HEK293 (cell line): ENCODE data around the gene BLOC1S1.

Source experiments
- CTCF ChIA-PET: fragments of 350-600 bp; formaldehyde crosslinking; extraction: SDS; loops from one replicate; lab custom pipeline; 2021; ENCODE audit warnings: antibody characterized with exemption; lab: Yijun Ruan, JAX
- POLR2A ChIA-PET: fragments of 300-600 bp; formaldehyde crosslinking; extraction: SDS; loops from one replicate; lab custom pipeline; 2020; ENCODE audit warnings: antibody characterized with exemption, inconsistent platforms; lab: Yijun Ruan, JAX
- H3K27ac ChIP-seq: fragments of 200-500 bp; sonication (Bioruptor generic); 2 replicates; pipeline ENCODE4 v1.5.1; 2014; ENCODE audit warnings: low read depth, low read length, control low read depth, inconsistent platforms; ENCODE audit errors: extremely low read depth
- H3K36me3 ChIP-seq, 2 experiments: fragments of 200-500 bp in 1 of 2; sonication (Bioruptor generic) in 1 of 2; 1 replicate in 1 of 2; 2 replicates in 1 of 2; pipeline ENCODE4 v1.5.1; 2014 to 2017; ENCODE audit warnings: inconsistent platforms in 2 of 2, low read length in 2 of 2; ENCODE audit not compliant: control insufficient read depth in 2 of 2, insufficient read depth in 1 of 2
- H3K4me1 ChIP-seq: fragments of 200-500 bp; sonication (Bioruptor generic); 2 replicates; pipeline ENCODE4 v1.5.1; 2014; ENCODE audit warnings: mild to moderate bottlenecking, low read length, inconsistent platforms; ENCODE audit not compliant: control insufficient read depth, insufficient read depth
- H3K4me3 ChIP-seq: 2 replicates; pipeline ENCODE4 v1.5.1; 2011; ENCODE audit warnings: low read depth, mild to moderate bottlenecking, control low read depth, low read length, moderate library complexity
- H3K9me3 ChIP-seq: fragments of 200-500 bp; sonication (Bioruptor generic); 2 replicates; pipeline ENCODE4 v1.5.1; 2014; ENCODE audit warnings: low read depth, low read length, inconsistent platforms; ENCODE audit not compliant: control insufficient read depth, insufficient read depth
- CTCF ChIP-seq: fragments of 450-650 bp; formaldehyde crosslinking; IDR thresholded peaks from 2 replicates; pipeline ENCODE4 v1.5.1; 2016; ENCODE audit warnings: missing biosample characterization, missing genetic modification characterization
- KLF7 ChIP-seq: fragments of 450-650 bp; formaldehyde crosslinking; IDR thresholded peaks from 2 replicates; pipeline ENCODE4 v1.5.1; 2016; ENCODE audit warnings: missing biosample characterization, missing genetic modification characterization, borderline replicate concordance
- SCRT1 ChIP-seq: fragments of 450-650 bp; formaldehyde crosslinking; IDR thresholded peaks from 2 replicates; pipeline ENCODE4 v1.5.1; 2016; ENCODE audit warnings: missing biosample characterization, missing genetic modification characterization, borderline replicate concordance
- TCF7L2 ChIP-seq: IDR thresholded peaks from 2 replicates; pipeline ENCODE4 v1.6.1; 2011; ENCODE audit warnings: low read depth, mild to moderate bottlenecking, inconsistent platforms, low read length, moderate library complexity, borderline replicate concordance
- ZBTB8A ChIP-seq: fragments of 450-650 bp; formaldehyde crosslinking; IDR thresholded peaks from 2 replicates; pipeline ENCODE4 v1.5.1; 2016; ENCODE audit warnings: missing biosample characterization, missing genetic modification characterization
- ZNF138 ChIP-seq: fragments of 450-650 bp; formaldehyde crosslinking; IDR thresholded peaks from 2 replicates; pipeline ENCODE4 v1.5.1; 2016; ENCODE audit warnings: missing biosample characterization, missing genetic modification characterization, borderline replicate concordance
- ZNF211 ChIP-seq: fragments of 450-650 bp; formaldehyde crosslinking; IDR thresholded peaks from 2 replicates; pipeline ENCODE4 v1.5.1; 2016; ENCODE audit warnings: low read depth, missing biosample characterization, missing genetic modification characterization
- ZNF292 ChIP-seq: fragments of 450-650 bp; formaldehyde crosslinking; IDR thresholded peaks from 2 replicates; pipeline ENCODE4 v1.5.1; 2016; ENCODE audit warnings: low read depth, missing biosample characterization, missing genetic modification characterization, borderline replicate concordance
- ZNF501 ChIP-seq: fragments of 450-650 bp; formaldehyde crosslinking; IDR thresholded peaks from 2 replicates; pipeline ENCODE4 v1.5.1; 2016; ENCODE audit warnings: missing biosample characterization, missing genetic modification characterization
- ZNF549 ChIP-seq: fragments of 450-650 bp; IDR thresholded peaks from 2 replicates; pipeline ENCODE4 v1.5.1; 2018; ENCODE audit warnings: missing biosample characterization, missing genetic modification characterization, mild to moderate bottlenecking, inconsistent platforms, moderate library complexity
- ZNF629 ChIP-seq: fragments of 450-650 bp; formaldehyde crosslinking; IDR thresholded peaks from 2 replicates; pipeline ENCODE4 v1.5.1; 2017; ENCODE audit warnings: missing biosample characterization, missing genetic modification characterization
- ZNF76 ChIP-seq: fragments of 450-650 bp; formaldehyde crosslinking; IDR thresholded peaks from 2 replicates; pipeline ENCODE4; 2016; ENCODE audit warnings: low read depth, missing biosample characterization, missing genetic modification characterization, borderline replicate concordance
- TF ChIP-seq, protein P1 (sequence below): fragments of 450-650 bp; formaldehyde crosslinking; IDR thresholded peaks from 2 replicates; pipeline ENCODE4 v1.5.1; 2017; ENCODE audit warnings: missing biosample characterization, mild to moderate bottlenecking, missing genetic modification characterization, moderate library complexity
- TF ChIP-seq, protein P2 (sequence below): fragments of 450-650 bp; formaldehyde crosslinking; IDR thresholded peaks from 2 replicates; pipeline ENCODE4 v1.5.1; 2016; ENCODE audit warnings: missing biosample characterization, missing genetic modification characterization
- TF ChIP-seq, protein P3 (sequence below): fragments of 450-650 bp; formaldehyde crosslinking; IDR thresholded peaks from 2 replicates; pipeline ENCODE4 v1.5.1; 2016; ENCODE audit warnings: missing biosample characterization, missing genetic modification characterization
- TF ChIP-seq, protein P4 (sequence below): fragments of 450-650 bp; formaldehyde crosslinking; IDR thresholded peaks from 2 replicates; pipeline ENCODE4 v1.5.1; 2016; ENCODE audit warnings: missing biosample characterization, missing genetic modification characterization
- TF ChIP-seq, protein P5 (sequence below): fragments of 450-650 bp; formaldehyde crosslinking; IDR thresholded peaks from 2 replicates; pipeline ENCODE4 v1.5.1; 2016; ENCODE audit warnings: missing biosample characterization, missing genetic modification characterization

The BLOC1S1 gene

DNA sequence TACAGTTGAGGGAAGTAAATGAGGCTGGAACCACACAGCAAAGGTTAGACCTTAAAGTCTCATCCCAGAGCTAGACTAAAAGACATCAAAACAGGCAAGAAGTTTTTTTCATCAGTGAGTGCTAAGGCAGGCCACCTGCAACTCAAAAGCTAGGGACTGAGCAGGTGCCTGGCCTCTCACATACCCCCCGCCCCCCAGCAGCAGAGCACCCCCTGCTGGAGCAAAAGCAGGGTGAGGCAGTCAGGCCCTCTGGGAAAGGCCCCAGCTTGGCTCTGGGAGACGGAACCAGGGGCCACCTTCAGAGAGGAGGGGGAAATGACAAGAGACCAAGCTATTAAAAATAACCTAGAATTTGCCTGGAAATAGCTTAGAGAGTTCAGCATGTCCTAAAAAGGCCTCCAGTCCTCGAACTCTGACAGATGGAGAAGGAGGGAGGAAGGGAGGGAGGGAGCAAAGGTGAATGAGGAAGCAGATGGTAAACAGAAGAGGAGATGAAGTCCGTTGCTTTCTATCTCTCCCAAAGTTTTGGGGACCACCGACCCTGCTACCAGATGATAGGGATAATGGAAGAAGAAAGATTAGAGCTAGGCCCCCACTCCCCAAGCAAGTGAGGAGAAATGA, 10.0 kb upstream of the BLOC1S1 start (continued):
- peak; percentile 44; the same call in 1 of the 2 replicates for TF ChIP-seq ZNF76 (tag by site-specific recombination)
- TF ChIP-seq, protein P1, sequence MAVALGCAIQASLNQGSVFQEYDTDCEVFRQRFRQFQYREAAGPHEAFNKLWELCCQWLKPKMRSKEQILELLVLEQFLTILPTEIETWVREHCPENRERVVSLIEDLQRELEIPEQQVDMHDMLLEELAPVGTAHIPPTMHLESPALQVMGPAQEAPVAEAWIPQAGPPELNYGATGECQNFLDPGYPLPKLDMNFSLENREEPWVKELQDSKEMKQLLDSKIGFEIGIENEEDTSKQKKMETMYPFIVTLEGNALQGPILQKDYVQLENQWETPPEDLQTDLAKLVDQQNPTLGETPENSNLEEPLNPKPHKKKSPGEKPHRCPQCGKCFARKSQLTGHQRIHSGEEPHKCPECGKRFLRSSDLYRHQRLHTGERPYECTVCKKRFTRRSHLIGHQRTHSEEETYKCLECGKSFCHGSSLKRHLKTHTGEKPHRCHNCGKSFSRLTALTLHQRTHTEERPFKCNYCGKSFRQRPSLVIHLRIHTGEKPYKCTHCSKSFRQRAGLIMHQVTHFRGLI (tag by site-specific recombination), result no peak
- peak; percentile 70 for TF ChIP-seq CTCF (tag by site-specific recombination)
- TF ChIP-seq TCF7L2, result no peak
- no peak for TF ChIP-seq ZNF211 (tag by site-specific recombination)
- TF ChIP-seq ZNF549 (tag by site-specific recombination), result no peak
- TF ChIP-seq, protein P2, sequence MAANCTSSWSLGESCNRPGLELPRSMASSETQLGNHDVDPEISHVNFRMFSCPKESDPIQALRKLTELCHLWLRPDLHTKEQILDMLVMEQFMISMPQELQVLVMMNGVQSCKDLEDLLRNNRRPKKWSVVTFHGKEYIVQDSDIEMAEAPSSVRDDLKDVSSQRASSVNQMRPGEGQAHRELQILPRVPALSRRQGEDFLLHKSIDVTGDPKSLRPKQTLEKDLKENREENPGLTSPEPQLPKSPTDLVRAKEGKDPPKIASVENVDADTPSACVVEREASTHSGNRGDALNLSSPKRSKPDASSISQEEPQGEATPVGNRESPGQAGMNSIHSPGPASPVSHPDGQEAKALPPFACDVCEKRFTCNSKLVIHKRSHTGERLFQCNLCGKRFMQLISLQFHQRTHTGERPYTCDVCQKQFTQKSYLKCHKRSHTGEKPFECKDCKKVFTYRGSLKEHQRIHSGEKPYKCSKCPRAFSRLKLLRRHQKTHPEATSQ (tag by site-specific recombination), result no peak
- TF ChIP-seq, protein P3, sequence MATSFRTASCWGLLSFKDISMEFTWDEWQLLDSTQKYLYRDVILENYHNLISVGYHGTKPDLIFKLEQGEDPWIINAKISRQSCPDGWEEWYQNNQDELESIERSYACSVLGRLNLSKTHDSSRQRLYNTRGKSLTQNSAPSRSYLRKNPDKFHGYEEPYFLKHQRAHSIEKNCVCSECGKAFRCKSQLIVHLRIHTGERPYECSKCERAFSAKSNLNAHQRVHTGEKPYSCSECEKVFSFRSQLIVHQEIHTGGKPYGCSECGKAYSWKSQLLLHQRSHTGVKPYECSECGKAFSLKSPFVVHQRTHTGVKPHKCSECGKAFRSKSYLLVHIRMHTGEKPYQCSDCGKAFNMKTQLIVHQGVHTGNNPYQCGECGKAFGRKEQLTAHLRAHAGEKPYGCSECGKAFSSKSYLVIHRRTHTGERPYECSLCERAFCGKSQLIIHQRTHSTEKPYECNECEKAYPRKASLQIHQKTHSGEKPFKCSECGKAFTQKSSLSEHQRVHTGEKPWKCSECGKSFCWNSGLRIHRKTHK (tag by site-specific recombination), result no peak
- no peak for TF ChIP-seq ZBTB8A (tag by site-specific recombination)

GRCh38 chr12:55706568-55707218, 9.2 kb upstream of the BLOC1S1 start:
- Histone ChIP-seq H3K27ac (no peak overlapping the region), H3K4me1 (no peaks in the 10 kb centered on the region; the same call in 1 of the 2 replicates)
- POLR2A ChIA-PET, result interaction anchor here (0.6 to 2.4 kb wide), 11 partner anchors 10 to 267 kb away, joined by 3 to 12 read pairs (median 4); partner anchors contain the start of genes CD63, ORMDL2, RAB5B and SARNP
- no peak for TF ChIP-seq ZNF292
- TF ChIP-seq ZNF629, result no peak
- TF ChIP-seq KLF7 (tag by site-specific recombination), result no peak
- TF ChIP-seq SCRT1, result no peak
- TF ChIP-seq, all 188 proteins: peak for 0
- Histone ChIP-seq H3K36me3 (no peaks in the 10 kb centered on the region), H3K4me3 (peak overlapping the region; percentile 48), H3K9me3 (no peaks in the 10 kb centered on the region)
- CTCF ChIA-PET, result interaction anchor here (0.6 to 3.5 kb wide), 15 partner anchors 9 to 750 kb away, joined by 3 to 21 read pairs (median 6); partner anchors contain the start of genes BLOC1S1, CD63 and RDH5

- Histone ChIP-seq H3K36me3 (no peaks in the 10 kb centered on the region), H3K27ac (no peak overlapping the region; the same call in 1 of the 2 replicates), H3K4me1 (no peaks in the 10 kb centered on the region; the same call in 1 of the 2 replicates), H3K9me3 (no peaks in the 10 kb centered on the region), H3K4me3 (peak overlapping the region; percentile 48)
- ChIA-PET POLR2A (interaction anchor here (0.6 to 2.4 kb wide), 7 partner anchors 13 to 267 kb away, joined by 3 to 12 read pairs (median 3); partner anchors contain the start of genes CD63, ORMDL2, RAB5B and SARNP), CTCF (interaction anchor here (0.6 to 3.5 kb wide), 6 partner anchors 10 to 50 kb away, joined by 3 to 21 read pairs (median 6); partner anchors contain the start of gene RDH5)
- TF ChIP-seq, protein P4, sequence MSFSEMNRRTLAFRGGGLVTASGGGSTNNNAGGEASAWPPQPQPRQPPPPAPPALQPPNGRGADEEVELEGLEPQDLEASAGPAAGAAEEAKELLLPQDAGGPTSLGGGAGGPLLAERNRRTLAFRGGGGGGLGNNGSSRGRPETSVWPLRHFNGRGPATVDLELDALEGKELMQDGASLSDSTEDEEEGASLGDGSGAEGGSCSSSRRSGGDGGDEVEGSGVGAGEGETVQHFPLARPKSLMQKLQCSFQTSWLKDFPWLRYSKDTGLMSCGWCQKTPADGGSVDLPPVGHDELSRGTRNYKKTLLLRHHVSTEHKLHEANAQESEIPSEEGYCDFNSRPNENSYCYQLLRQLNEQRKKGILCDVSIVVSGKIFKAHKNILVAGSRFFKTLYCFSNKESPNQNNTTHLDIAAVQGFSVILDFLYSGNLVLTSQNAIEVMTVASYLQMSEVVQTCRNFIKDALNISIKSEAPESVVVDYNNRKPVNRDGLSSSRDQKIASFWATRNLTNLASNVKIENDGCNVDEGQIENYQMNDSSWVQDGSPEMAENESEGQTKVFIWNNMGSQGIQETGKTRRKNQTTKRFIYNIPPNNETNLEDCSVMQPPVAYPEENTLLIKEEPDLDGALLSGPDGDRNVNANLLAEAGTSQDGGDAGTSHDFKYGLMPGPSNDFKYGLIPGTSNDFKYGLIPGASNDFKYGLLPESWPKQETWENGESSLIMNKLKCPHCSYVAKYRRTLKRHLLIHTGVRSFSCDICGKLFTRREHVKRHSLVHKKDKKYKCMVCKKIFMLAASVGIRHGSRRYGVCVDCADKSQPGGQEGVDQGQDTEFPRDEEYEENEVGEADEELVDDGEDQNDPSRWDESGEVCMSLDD (tag by site-specific recombination), result peak; percentile 45; the same call in 1 of the 2 replicates
- TF ChIP-seq, protein P5, sequence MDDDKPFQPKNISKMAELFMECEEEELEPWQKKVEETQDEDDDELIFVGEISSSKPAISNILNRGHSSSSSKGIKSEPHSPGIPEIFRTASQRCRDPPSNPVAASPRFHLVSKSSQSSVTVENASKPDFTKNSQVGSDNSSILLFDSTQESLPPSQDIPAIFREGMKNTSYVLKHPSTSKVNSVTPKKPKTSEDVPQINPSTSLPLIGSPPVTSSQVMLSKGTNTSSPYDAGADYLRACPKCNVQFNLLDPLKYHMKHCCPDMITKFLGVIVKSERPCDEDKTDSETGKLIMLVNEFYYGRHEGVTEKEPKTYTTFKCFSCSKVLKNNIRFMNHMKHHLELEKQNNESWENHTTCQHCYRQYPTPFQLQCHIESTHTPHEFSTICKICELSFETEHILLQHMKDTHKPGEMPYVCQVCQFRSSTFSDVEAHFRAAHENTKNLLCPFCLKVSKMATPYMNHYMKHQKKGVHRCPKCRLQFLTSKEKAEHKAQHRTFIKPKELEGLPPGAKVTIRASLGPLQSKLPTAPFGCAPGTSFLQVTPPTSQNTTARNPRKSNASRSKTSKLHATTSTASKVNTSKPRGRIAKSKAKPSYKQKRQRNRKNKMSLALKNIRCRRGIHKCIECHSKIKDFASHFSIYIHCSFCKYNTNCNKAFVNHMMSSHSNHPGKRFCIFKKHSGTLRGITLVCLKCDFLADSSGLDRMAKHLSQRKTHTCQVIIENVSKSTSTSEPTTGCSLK (tag by site-specific recombination), result no peak
- TF ChIP-seq ZNF138 (tag by site-specific recombination), result no peak
- TF ChIP-seq ZNF501 (tag by site-specific recombination), result no peak
Measured at GRCh38 chr12:55707219-55707671, 8.6 kb upstream of the BLOC1S1 start.
